WERI-Rb-1 (cell line): ENCODE measurements around the gene KRTAP5-5.
"Not testable (repeated sequence)": the region's sequence is repeated elsewhere in the genome, so short reads cannot be mapped to it uniquely, and the experiment has no call there.

ENCODE experiments used
- DNase-seq: peaks from one replicate; pipeline ENCODE4 v3.0.0-alpha.2; 2020
- H3K27ac ChIP-seq: fragments of 250-450 bp; sonication (Bioruptor Pico); 2 replicates; pipeline ENCODE4 v1.5.1; 2020; ENCODE audit warnings: mild to moderate bottlenecking, moderate library complexity
- H3K27me3 ChIP-seq: fragments of 250-450 bp; sonication (Bioruptor Pico); 2 replicates; pipeline ENCODE4 v1.5.1; 2021; ENCODE audit warnings: mild to moderate bottlenecking, low read depth, moderate library complexity; ENCODE audit not compliant: insufficient read depth, severe bottlenecking
- H3K36me3 ChIP-seq: fragments of 250-450 bp; sonication (Bioruptor Pico); 2 replicates; pipeline ENCODE4 v1.5.1; 2020; ENCODE audit warnings: mild to moderate bottlenecking, moderate library complexity
- H3K4me3 ChIP-seq: 2 replicates; pipeline ENCODE4 v1.5.1; 2011; ENCODE audit warnings: low read depth, mild to moderate bottlenecking, control low read depth, low read length
- H3K9me3 ChIP-seq: fragments of 250-450 bp; sonication (Bioruptor Pico); 2 replicates; pipeline ENCODE4 v1.5.1; 2021; ENCODE audit warnings: mild to moderate bottlenecking, moderate library complexity; ENCODE audit not compliant: severe bottlenecking
- TF ChIP-seq, protein P1 (sequence below): IDR thresholded peaks from 2 replicates; pipeline ENCODE4 v1.5.1; 2011; ENCODE audit warnings: low read depth, mild to moderate bottlenecking, control low read depth, inconsistent platforms, low read length

Gene KRTAP5-5

DNA sequence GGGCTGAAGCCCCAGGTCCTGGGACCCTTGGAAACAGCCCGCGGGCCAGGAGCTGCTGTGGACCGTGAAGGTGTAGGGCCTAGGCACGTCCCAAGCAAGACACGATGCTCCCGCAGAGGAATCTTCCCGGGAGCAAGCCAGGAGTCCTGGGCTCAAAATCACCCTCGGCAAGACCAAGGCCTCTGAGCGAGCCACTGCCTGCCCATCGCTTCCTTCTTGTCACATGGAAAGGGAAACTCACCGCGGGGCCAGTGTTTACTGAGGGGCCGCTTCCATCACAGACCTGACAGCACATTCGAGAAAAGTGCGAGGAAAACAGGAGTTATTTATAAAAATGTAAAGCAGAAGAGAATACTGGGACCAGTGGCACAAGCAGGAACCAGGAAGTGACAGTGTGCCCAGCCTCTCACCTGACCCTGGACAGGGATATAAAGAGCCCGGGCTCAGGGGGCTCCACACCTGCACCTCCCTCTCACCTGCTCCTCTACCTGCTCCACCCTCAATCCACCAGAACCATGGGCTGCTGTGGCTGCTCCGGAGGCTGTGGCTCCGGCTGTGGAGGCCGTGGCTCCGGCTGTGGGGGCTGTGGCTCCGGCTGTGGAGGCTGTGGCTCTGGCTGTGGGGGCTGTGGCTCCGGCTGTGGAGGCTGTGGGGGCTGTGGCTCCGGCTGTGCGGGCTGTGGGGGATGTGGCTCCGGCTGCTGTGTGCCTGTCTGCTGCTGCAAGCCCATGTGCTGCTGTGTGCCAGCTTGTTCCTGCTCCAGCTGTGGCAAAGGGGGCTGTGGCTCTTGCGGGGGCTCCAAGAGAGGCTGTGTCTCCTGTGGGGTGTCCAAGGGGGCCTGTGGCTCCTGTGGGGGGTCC lies at the start of gene KRTAP5-5:
KRTAP5-5 (plus strand) TSS at position 450 of the 860 bp plus-strand sequence; CDS start at position 516, 66 bp downstream.
- Histone ChIP-seq H3K36me3 (no peaks in the 10 kb centered on the region), H3K4me3 (no peak within 1 kb of the TSS), H3K27me3 (peaks cover 90% of the 10 kb centered on the region), H3K27ac (no peak within 1 kb of the TSS), H3K9me3 (no peaks in the 10 kb centered on the region)
- DNase-seq: no peak
- TF ChIP-seq, protein P1, sequence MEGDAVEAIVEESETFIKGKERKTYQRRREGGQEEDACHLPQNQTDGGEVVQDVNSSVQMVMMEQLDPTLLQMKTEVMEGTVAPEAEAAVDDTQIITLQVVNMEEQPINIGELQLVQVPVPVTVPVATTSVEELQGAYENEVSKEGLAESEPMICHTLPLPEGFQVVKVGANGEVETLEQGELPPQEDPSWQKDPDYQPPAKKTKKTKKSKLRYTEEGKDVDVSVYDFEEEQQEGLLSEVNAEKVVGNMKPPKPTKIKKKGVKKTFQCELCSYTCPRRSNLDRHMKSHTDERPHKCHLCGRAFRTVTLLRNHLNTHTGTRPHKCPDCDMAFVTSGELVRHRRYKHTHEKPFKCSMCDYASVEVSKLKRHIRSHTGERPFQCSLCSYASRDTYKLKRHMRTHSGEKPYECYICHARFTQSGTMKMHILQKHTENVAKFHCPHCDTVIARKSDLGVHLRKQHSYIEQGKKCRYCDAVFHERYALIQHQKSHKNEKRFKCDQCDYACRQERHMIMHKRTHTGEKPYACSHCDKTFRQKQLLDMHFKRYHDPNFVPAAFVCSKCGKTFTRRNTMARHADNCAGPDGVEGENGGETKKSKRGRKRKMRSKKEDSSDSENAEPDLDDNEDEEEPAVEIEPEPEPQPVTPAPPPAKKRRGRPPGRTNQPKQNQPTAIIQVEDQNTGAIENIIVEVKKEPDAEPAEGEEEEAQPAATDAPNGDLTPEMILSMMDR: no peak

DNA sequence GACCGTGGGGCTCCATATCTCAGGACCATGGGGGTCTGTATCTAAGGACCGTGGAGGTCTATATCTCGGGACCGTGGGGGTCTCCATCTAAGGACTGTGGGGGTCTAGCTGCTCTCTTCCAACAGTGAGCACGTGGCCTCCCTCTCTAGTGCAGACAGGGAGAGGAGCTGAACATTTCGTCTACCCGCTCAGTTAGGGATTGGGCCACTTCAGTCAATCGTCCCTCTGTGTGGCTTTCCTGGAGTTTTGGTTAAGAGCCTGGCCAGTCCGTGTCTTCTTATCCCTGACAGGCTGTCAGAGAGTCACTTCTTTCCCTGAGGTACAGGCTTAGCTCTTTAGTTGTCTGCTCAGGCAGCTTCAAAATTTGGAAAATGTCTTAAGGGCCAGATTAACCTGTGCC lies 47.6 kb upstream of the KRTAP5-5 start:
- TF ChIP-seq, protein P1: no peak
- Histone ChIP-seq H3K9me3 (peaks cover 13% of the 10 kb centered on the region), H3K36me3 (no peaks in the 10 kb centered on the region), H3K27ac (no peak overlapping the region), H3K27me3 (no peaks in the 10 kb centered on the region), H3K4me3 (no peak overlapping the region)
- DNase-seq: no peak

DNA sequence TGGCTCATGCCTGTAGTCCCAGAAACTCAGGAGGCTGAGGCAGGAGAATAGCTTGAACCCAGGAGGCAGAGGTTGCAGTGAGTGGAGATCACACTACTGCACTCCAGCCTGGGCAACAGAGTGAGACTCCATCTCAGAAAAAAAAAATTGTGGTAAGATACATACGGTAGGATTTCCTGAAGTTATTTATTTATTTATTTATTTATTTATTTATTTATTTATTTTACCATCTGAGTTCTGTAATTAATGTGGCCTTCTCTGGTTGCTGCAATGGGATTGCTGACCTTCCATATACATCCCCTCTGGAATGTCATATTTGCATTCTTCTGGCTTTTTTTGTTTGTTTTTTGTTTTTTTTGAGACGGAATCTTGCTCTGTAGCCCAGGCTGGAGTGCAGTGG lies 46.7 kb upstream of the KRTAP5-5 start:
- H3K27me3 ChIP-seq, H3K36me3 ChIP-seq, H3K9me3 ChIP-seq, H3K27ac ChIP-seq, DNase-seq, H3K4me3 ChIP-seq: not testable (repeated sequence)

DNA sequence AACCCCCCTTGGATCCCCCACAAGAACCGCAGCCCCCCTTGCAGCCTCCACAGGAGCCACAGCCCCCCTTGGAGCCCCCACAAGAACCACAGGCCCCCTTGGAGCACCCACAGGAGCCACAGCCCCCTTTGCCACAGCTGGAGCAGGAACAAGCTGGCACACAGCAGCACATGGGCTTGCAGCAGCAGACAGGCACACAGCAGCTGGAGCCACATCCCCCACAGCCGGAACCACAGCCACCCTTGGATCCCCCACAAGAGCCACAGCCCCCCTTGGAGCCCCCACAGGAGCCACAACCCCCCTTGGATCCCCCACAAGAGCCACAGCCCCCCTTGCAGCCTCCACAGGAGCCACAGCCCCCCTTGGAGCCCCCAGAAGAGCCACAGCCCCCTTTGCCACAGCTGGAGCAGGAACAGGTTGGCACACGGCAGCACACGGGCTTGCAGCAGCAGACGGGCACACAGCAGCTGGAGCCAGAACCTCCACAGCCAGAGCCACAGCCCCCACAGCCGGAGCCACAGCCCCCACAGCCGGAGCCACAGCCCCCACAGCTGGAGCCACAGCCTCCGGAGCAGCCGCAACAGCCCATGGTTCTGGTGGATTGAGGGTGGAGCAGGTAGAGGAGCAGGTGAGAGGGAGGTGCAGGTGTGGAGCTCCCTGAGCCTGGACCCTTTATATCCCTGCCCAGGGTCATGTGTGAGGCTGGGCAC lies 44.8 kb upstream of the KRTAP5-5 start, which contains the start of gene KRTAP5-1:
KRTAP5-1 (minus strand) TSS at position 623 of the 710 bp plus-strand sequence; CDS start at position 589, 34 bp downstream.
- not testable (repeated sequence) for H3K36me3 ChIP-seq, DNase-seq, H3K27ac ChIP-seq, H3K4me3 ChIP-seq, H3K9me3 ChIP-seq, H3K27me3 ChIP-seq

GRCh38 chr11:1586699-1587098 lies 42.9 kb upstream of the KRTAP5-5 start:
- TF ChIP-seq, protein P1: no peak
- Histone ChIP-seq H3K4me3 (no peak overlapping the region), H3K27me3 (peaks cover 12% of the 10 kb centered on the region), H3K36me3 (no peaks in the 10 kb centered on the region), H3K9me3 (no peaks in the 10 kb centered on the region), H3K27ac (no peak overlapping the region)
- no peak for DNase-seq

DNA sequence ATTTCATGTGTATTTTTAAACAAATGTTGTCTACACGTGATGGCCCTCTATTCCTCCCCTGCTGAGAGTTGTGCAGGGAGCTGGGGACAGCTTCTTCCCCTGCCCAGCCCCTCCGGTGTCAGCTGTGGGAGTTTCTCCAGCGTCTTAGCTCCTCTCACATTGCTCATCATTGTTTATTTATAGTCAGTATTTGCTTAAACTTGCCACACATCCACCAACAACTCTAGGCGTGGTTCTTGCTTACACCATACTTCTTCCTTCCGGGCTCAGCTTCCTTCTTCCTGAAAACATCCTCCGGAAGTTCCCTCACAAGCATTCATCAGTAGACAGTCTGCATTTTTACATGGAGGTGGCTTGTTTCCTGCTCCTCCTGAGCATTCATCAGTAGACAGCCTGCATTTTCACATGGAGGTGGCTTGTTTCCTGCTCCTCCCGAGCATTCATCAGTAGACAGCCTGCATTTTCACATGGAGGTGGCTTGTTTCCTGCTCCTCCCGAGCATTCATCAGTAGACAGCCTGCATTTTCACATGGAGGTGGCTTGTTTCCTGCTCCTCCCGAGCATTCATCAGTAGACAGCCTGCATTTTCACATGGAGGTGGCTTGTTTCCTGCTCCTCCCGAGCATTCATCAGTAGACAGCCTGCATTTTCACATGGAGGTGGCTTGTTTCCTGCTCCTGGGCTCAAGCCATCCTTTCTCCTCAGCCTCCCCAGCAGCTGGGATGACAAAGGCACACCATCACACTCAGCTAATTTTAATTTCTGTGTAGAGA lies 40.2 kb upstream of the KRTAP5-5 start:
- not testable (repeated sequence) for H3K36me3 ChIP-seq, H3K4me3 ChIP-seq, H3K27ac ChIP-seq, DNase-seq, H3K9me3 ChIP-seq
- peaks cover 36% of the 10 kb centered on the region for H3K27me3 ChIP-seq

- DNase-seq: no peak
- TF ChIP-seq, protein P1: no peak
These were observed 39.6 kb upstream of the KRTAP5-5 start for GRCh38 chr11:1589996-1590395.

More at GRCh38 chr11:1589996-1590395, 39.6 kb upstream of the KRTAP5-5 start:
- Histone ChIP-seq H3K36me3 (no peaks in the 10 kb centered on the region), H3K27me3 (peaks cover 40% of the 10 kb centered on the region), H3K9me3 (no peaks in the 10 kb centered on the region), H3K4me3 (no peak overlapping the region), H3K27ac (no peak overlapping the region)
